ENCODE data around the gene COL18A1. TPM values are rescaled to one million over a fixed set of nuclear protein-coding genes. Genes with fewer than 3 reads are reported as not detected.

The COL18A1 gene
- total RNA-seq, 1 donor from 2014 or later = 59.0 TPM

- Histone ChIP-seq H3K4me1 (ENCODE audit: control insufficient read depth in 3 of 3, insufficient read depth in 3 of 3, low read length in 3 of 3) (peaks cover 26 to 32% (median 29%) of the 10 kb centered on the region in 3 donors), H3K9ac (ENCODE audit: low read depth in 1 of 3, low read length in 3 of 3) (no peak overlapping the region), H3K27me3 (ENCODE audit: control insufficient read depth in 3 of 3, insufficient read depth in 3 of 3, low read length in 3 of 3) (peaks cover 5 to 24% (median 15%) of the 10 kb centered on the region in 3 donors), H3K36me3 (ENCODE audit: control insufficient read depth in 3 of 3, insufficient read depth in 3 of 3, low read length in 3 of 3) (no peaks in the 10 kb centered on the region), H3K9me3 (ENCODE audit: control insufficient read depth in 3 of 3, low read length in 3 of 3) (no peaks in the 10 kb centered on the region), H3K4me3 (ENCODE audit: low read length in 3 of 3) (no peak overlapping the region), H3K27ac (ENCODE audit: low read depth, low read length) (no peak overlapping the region)
Measured at GRCh38 chr21:45412491-45412890, 7.5 kb downstream of the COL18A1 start.

- Histone ChIP-seq H3K4me1 (ENCODE audit: control insufficient read depth in 3 of 3, insufficient read depth in 3 of 3, low read length in 3 of 3) (peaks cover 21 to 29% (median 26%) of the 10 kb centered on the region in 3 donors), H3K27me3 (ENCODE audit: control insufficient read depth in 3 of 3, insufficient read depth in 3 of 3, low read length in 3 of 3) (peaks cover 7 to 22% (median 15%) of the 10 kb centered on the region in 3 donors), H3K36me3 (ENCODE audit: control insufficient read depth in 3 of 3, insufficient read depth in 3 of 3, low read length in 3 of 3) (no peaks in the 10 kb centered on the region), H3K27ac (ENCODE audit: low read depth, low read length) (no peak overlapping the region), H3K9ac (ENCODE audit: low read depth in 1 of 3, low read length in 3 of 3) (no peak overlapping the region), H3K4me3 (ENCODE audit: low read length in 3 of 3) (no peak overlapping the region), H3K9me3 (ENCODE audit: control insufficient read depth in 3 of 3, low read length in 3 of 3) (no peaks in the 10 kb centered on the region)
Measured at GRCh38 chr21:45412909-45413611, 8.1 kb downstream of the COL18A1 start.

GRCh38 chr21:45413922-45414321, 9.0 kb downstream of the COL18A1 start:
- Histone ChIP-seq H3K4me3 (ENCODE audit: low read length in 3 of 3) (no peak overlapping the region), H3K9me3 (ENCODE audit: control insufficient read depth in 3 of 3, low read length in 3 of 3) (no peaks in the 10 kb centered on the region), H3K4me1 (ENCODE audit: control insufficient read depth in 3 of 3, insufficient read depth in 3 of 3, low read length in 3 of 3) (peaks cover 19 to 28% (median 26%) of the 10 kb centered on the region in 3 donors), H3K9ac (ENCODE audit: low read depth in 1 of 3, low read length in 3 of 3) (no peak overlapping the region), H3K27me3 (ENCODE audit: control insufficient read depth in 3 of 3, insufficient read depth in 3 of 3, low read length in 3 of 3) (peaks cover 9 to 24% (median 15%) of the 10 kb centered on the region in 3 donors), H3K27ac (ENCODE audit: low read depth, low read length) (no peak overlapping the region), H3K36me3 (ENCODE audit: control insufficient read depth in 3 of 3, insufficient read depth in 3 of 3, low read length in 3 of 3) (no peaks in the 10 kb centered on the region)

- no peaks in the 10 kb centered on the region for H3K9me3 ChIP-seq (ENCODE audit: control insufficient read depth in 3 of 3, low read length in 3 of 3)
- H3K36me3 ChIP-seq (ENCODE audit: control insufficient read depth in 3 of 3, insufficient read depth in 3 of 3, low read length in 3 of 3) = no peaks in the 10 kb centered on the region
- H3K27ac ChIP-seq (ENCODE audit: low read depth, low read length) = no peak overlapping the region
- peaks cover 12 to 27% (median 17%) of the 10 kb centered on the region in 3 donors for H3K27me3 ChIP-seq (ENCODE audit: control insufficient read depth in 3 of 3, insufficient read depth in 3 of 3, low read length in 3 of 3)
- no peak overlapping the region for H3K9ac ChIP-seq (ENCODE audit: low read depth in 1 of 3, low read length in 3 of 3)
- H3K4me1 ChIP-seq (ENCODE audit: control insufficient read depth in 3 of 3, insufficient read depth in 3 of 3, low read length in 3 of 3) = peaks cover 17 to 24% (median 21%) of the 10 kb centered on the region in 3 donors
- no peak overlapping the region for H3K4me3 ChIP-seq (ENCODE audit: low read length in 3 of 3)
Measured at GRCh38 chr21:45414396-45415187, 9.6 kb downstream of the COL18A1 start.

GRCh38 chr21:45415188-45415942, 10.4 kb downstream of the COL18A1 start:
- H3K4me1 ChIP-seq (ENCODE audit: control insufficient read depth in 3 of 3, insufficient read depth in 3 of 3, low read length in 3 of 3) = peaks cover 13 to 20% (median 16%) of the 10 kb centered on the region in 3 donors

GRCh38 chr21:45415943-45416611, 11.1 kb downstream of the COL18A1 start:
- H3K27ac ChIP-seq (ENCODE audit: low read depth, low read length) = no peak overlapping the region
- H3K4me3 ChIP-seq (ENCODE audit: low read length in 3 of 3) = no peak overlapping the region
- H3K9ac ChIP-seq (ENCODE audit: low read depth in 1 of 3, low read length in 3 of 3) = no peak overlapping the region
- H3K27me3 ChIP-seq (ENCODE audit: control insufficient read depth in 3 of 3, insufficient read depth in 3 of 3, low read length in 3 of 3) = peaks cover 14 to 31% (median 19%) of the 10 kb centered on the region in 3 donors
- H3K36me3 ChIP-seq (ENCODE audit: control insufficient read depth in 3 of 3, insufficient read depth in 3 of 3, low read length in 3 of 3) = no peaks in the 10 kb centered on the region
- no peaks in the 10 kb centered on the region for H3K9me3 ChIP-seq (ENCODE audit: control insufficient read depth in 3 of 3, low read length in 3 of 3)
- peaks cover 9 to 15% (median 10%) of the 10 kb centered on the region in 3 donors for H3K4me1 ChIP-seq (ENCODE audit: control insufficient read depth in 3 of 3, insufficient read depth in 3 of 3, low read length in 3 of 3)

More at GRCh38 chr21:45415188-45415942, 10.4 kb downstream of the COL18A1 start:
- Histone ChIP-seq H3K9ac (ENCODE audit: low read depth in 1 of 3, low read length in 3 of 3) (no peak overlapping the region), H3K27ac (ENCODE audit: low read depth, low read length) (no peak overlapping the region), H3K36me3 (ENCODE audit: control insufficient read depth in 3 of 3, insufficient read depth in 3 of 3, low read length in 3 of 3) (no peaks in the 10 kb centered on the region), H3K4me3 (ENCODE audit: low read length in 3 of 3) (no peak overlapping the region), H3K9me3 (ENCODE audit: control insufficient read depth in 3 of 3, low read length in 3 of 3) (no peaks in the 10 kb centered on the region), H3K27me3 (ENCODE audit: control insufficient read depth in 3 of 3, insufficient read depth in 3 of 3, low read length in 3 of 3) (peaks cover 14 to 28% (median 16%) of the 10 kb centered on the region in 3 donors)

- no peak overlapping the region for H3K4me3 ChIP-seq (ENCODE audit: low read length in 3 of 3)
- no peak overlapping the region for H3K9ac ChIP-seq (ENCODE audit: low read depth in 1 of 3, low read length in 3 of 3)
- no peak overlapping the region for H3K27ac ChIP-seq (ENCODE audit: low read depth, low read length)
- peaks cover 14 to 31% (median 19%) of the 10 kb centered on the region in 3 donors for H3K27me3 ChIP-seq (ENCODE audit: control insufficient read depth in 3 of 3, insufficient read depth in 3 of 3, low read length in 3 of 3)
- H3K36me3 ChIP-seq (ENCODE audit: control insufficient read depth in 3 of 3, insufficient read depth in 3 of 3, low read length in 3 of 3) = no peaks in the 10 kb centered on the region
- H3K9me3 ChIP-seq (ENCODE audit: control insufficient read depth in 3 of 3, low read length in 3 of 3) = no peaks in the 10 kb centered on the region
- peaks cover 10 to 16% (median 13%) of the 10 kb centered on the region in 3 donors for H3K4me1 ChIP-seq (ENCODE audit: control insufficient read depth in 3 of 3, insufficient read depth in 3 of 3, low read length in 3 of 3)
Measured at GRCh38 chr21:45416620-45417019, 11.7 kb downstream of the COL18A1 start.

GRCh38 chr21:45417256-45417950, 12.4 kb downstream of the COL18A1 start:
- Histone ChIP-seq H3K9ac (ENCODE audit: low read depth in 1 of 3, low read length in 3 of 3) (no peak overlapping the region), H3K9me3 (ENCODE audit: control insufficient read depth in 3 of 3, low read length in 3 of 3) (no peaks in the 10 kb centered on the region), H3K36me3 (ENCODE audit: control insufficient read depth in 3 of 3, insufficient read depth in 3 of 3, low read length in 3 of 3) (no peaks in the 10 kb centered on the region), H3K27me3 (ENCODE audit: control insufficient read depth in 3 of 3, insufficient read depth in 3 of 3, low read length in 3 of 3) (peaks cover 14 to 33% (median 19%) of the 10 kb centered on the region in 3 donors), H3K4me3 (ENCODE audit: low read length in 3 of 3) (no peak overlapping the region), H3K4me1 (ENCODE audit: control insufficient read depth in 3 of 3, insufficient read depth in 3 of 3, low read length in 3 of 3) (peaks cover 10 to 16% (median 14%) of the 10 kb centered on the region in 3 donors), H3K27ac (ENCODE audit: low read depth, low read length) (no peak overlapping the region)

GRCh38 chr21:45417951-45418300, 13.0 kb downstream of the COL18A1 start:
- Histone ChIP-seq H3K36me3 (ENCODE audit: control insufficient read depth in 3 of 3, insufficient read depth in 3 of 3, low read length in 3 of 3) (no peaks in the 10 kb centered on the region), H3K4me1 (ENCODE audit: control insufficient read depth in 3 of 3, insufficient read depth in 3 of 3, low read length in 3 of 3) (peaks cover 10 to 16% (median 14%) of the 10 kb centered on the region in 3 donors), H3K4me3 (ENCODE audit: low read length in 3 of 3) (no peak overlapping the region), H3K27me3 (ENCODE audit: control insufficient read depth in 3 of 3, insufficient read depth in 3 of 3, low read length in 3 of 3) (peaks cover 14 to 33% (median 19%) of the 10 kb centered on the region in 3 donors), H3K9ac (ENCODE audit: low read depth in 1 of 3, low read length in 3 of 3) (no peak overlapping the region), H3K9me3 (ENCODE audit: control insufficient read depth in 3 of 3, low read length in 3 of 3) (no peaks in the 10 kb centered on the region), H3K27ac (ENCODE audit: low read depth, low read length) (no peak overlapping the region)
